ENCODE results near the gene FANCG.

The FANCG gene

GRCh38 chr9:35027374-35027773 lies 52.4 kb downstream of the FANCG start:
- no peak for DNase-seq

- DNase-seq: no peak
These were observed 53.1 kb downstream of the FANCG start for GRCh38 chr9:35026671-35027070.
